Chondrocyte (in vitro differentiated cells): ENCODE measurements around the gene PPP1R27. TPM values are rescaled to one million over a fixed set of nuclear protein-coding genes. Genes with fewer than 3 reads are reported as not detected.

ENCODE experiments used
- DNase-seq: peaks from one replicate; pipeline ENCODE4 v3.0.0; 2021; ENCODE audit warnings: mixed read lengths, low spot score
- H3K27ac Mint-ChIP-seq: one replicate; pipeline ENCODE4 v1.8.0; 2021; ENCODE audit warnings: mild to moderate bottlenecking, moderate library complexity, mixed read lengths; ENCODE audit not compliant: unreplicated experiment
- H3K27me3 Mint-ChIP-seq: 2 replicates; pipeline ENCODE4 v1.8.0; 2021; ENCODE audit warnings: low read depth, mixed read lengths
- H3K36me3 Mint-ChIP-seq: 2 replicates; pipeline ENCODE4 v1.8.0; 2021; ENCODE audit warnings: low read depth, mixed read lengths
- H3K4me1 Mint-ChIP-seq: 2 replicates; pipeline ENCODE4 v1.8.0; 2021; ENCODE audit warnings: low read depth, mild to moderate bottlenecking, mixed read lengths
- H3K4me3 Mint-ChIP-seq: one replicate; pipeline ENCODE4 v1.8.0; 2021; ENCODE audit warnings: mild to moderate bottlenecking, moderate library complexity, mixed read lengths; ENCODE audit not compliant: unreplicated experiment
- H3K9me3 Mint-ChIP-seq: 2 replicates; pipeline ENCODE4 v1.8.0; 2021; ENCODE audit warnings: low read depth, mixed read lengths
- CTCF ChIP-seq: fragments of 200-600 bp; sonication (generic); IDR thresholded peaks from 2 replicates; pipeline ENCODE4 v1.5.0; 2021; ENCODE audit warnings: antibody characterized with exemption, mild to moderate bottlenecking, moderate library complexity
- total RNA-seq: library from RNA; stranded (reverse); gene quantifications from 3 replicates; pipeline ENCODE4 v1.2.1, GENCODE V29; 2021

The PPP1R27 gene
- total RNA-seq, 1 donor from 2014 or later = not detected

GRCh38 chr17:81865733-81866439, 31.0 kb upstream of the PPP1R27 start:
- Mint-ChIP-seq H3K27me3 (no peaks in the 10 kb centered on the region), H3K9me3 (no peaks in the 10 kb centered on the region), H3K36me3 (peaks cover 6% of the 10 kb centered on the region), H3K4me1 (peaks cover 75% of the 10 kb centered on the region), H3K4me3 (no peak overlapping the region), H3K27ac (peak overlapping the region; percentile 74)
- DNase-seq = no peak
- TF ChIP-seq CTCF = no peak

- no peaks in the 10 kb centered on the region for H3K9me3 Mint-ChIP-seq
- no peak overlapping the region for H3K4me3 Mint-ChIP-seq
- H3K27me3 Mint-ChIP-seq = no peaks in the 10 kb centered on the region
- no peak for TF ChIP-seq CTCF
- peaks cover 75% of the 10 kb centered on the region for H3K4me1 Mint-ChIP-seq
- peak overlapping the region; percentile 74 for H3K27ac Mint-ChIP-seq
- peaks cover 6% of the 10 kb centered on the region for H3K36me3 Mint-ChIP-seq
- DNase-seq = no peak
Measured at GRCh38 chr17:81865358-81865732, 30.5 kb upstream of the PPP1R27 start.

- Mint-ChIP-seq H3K4me1 (peaks cover 71% of the 10 kb centered on the region), H3K27ac (peak overlapping the region; percentile 91), H3K4me3 (no peak overlapping the region), H3K27me3 (no peaks in the 10 kb centered on the region), H3K36me3 (peaks cover 7% of the 10 kb centered on the region), H3K9me3 (no peaks in the 10 kb centered on the region)
- no peak for TF ChIP-seq CTCF
- no peak for DNase-seq
Measured at GRCh38 chr17:81863833-81864768, 29.3 kb upstream of the PPP1R27 start.

- Mint-ChIP-seq H3K9me3 (no peaks in the 10 kb centered on the region), H3K36me3 (peaks cover 7% of the 10 kb centered on the region), H3K27me3 (no peaks in the 10 kb centered on the region), H3K4me3 (peak overlapping the region; percentile 67), H3K4me1 (peaks cover 71% of the 10 kb centered on the region), H3K27ac (peak overlapping the region; percentile 91)
- no peak for DNase-seq
- no peak for TF ChIP-seq CTCF
Measured at GRCh38 chr17:81863123-81863675, 28.3 kb upstream of the PPP1R27 start.
